HepG2 (cell line): ENCODE results near the gene SLC44A4. TPM values are rescaled to one million over a fixed set of nuclear protein-coding genes. Genes with fewer than 3 reads are reported as not detected.
"Not testable (repeated sequence)": the region's sequence is repeated elsewhere in the genome, so short reads cannot be mapped to it uniquely, and the experiment has no call there.

ENCODE experiments used
- ATAC-seq: fragments of 200-7000 bp; cut with Tn5 transposase; 3 replicates; pipeline ENCODE4 v1.9.1; 2020; ENCODE audit warnings: mild to moderate bottlenecking, moderate library complexity
- BruUV-seq: library from RNA; stranded (reverse); fragments of 400-500 nt; replicated peaks from 2 replicates; lab custom pipeline; 2021; lab: Mats Ljungman, UMichigan
- CTCF ChIA-PET: fragments of 300-600 bp; formaldehyde crosslinking; extraction: SDS; loops from one replicate; lab custom pipeline; 2021; ENCODE audit warnings: low total read pairs, inconsistent platforms, low intra/inter-chr PET ratio; lab: Yijun Ruan, JAX
- POLR2A ChIA-PET: fragments of 350-600 bp; sonication (Branson Sonifier 250); formaldehyde crosslinking; loops from one replicate; lab custom pipeline; 2020; ENCODE audit warnings: antibody characterized with exemption, inconsistent platforms; lab: Yijun Ruan, JAX
- DNase-seq: peaks from one replicate; pipeline ENCODE4 v3.0.0-alpha.2; 2015; ENCODE audit warnings: low spot score
- FAIRE-seq: peaks from 3 replicates; lab custom pipeline; 2011; peaks lifted over from hg19 to GRCh38; lab: Jason Lieb, UNC
- H2AFZ ChIP-seq: one replicate; pipeline ENCODE4 v1.6.1; 2011; ENCODE audit warnings: low read length, inconsistent platforms
- H3K27ac ChIP-seq: fragments of 300-600 bp; 3 replicates; pipeline ENCODE4 v1.8.0; 2011; ENCODE audit warnings: mixed run types, mild to moderate bottlenecking, mixed read lengths, low read length, inconsistent platforms; ENCODE audit not compliant: insufficient read depth; ENCODE audit errors: extremely low read length
- H3K27me3 ChIP-seq, 2 experiments: fragments of 200-600 bp in 1 of 2; 2 replicates in 1 of 2; 3 replicates in 1 of 2; pipeline versions ENCODE4 v1.6.0 to v1.8.0; 2011; ENCODE audit warnings: low read length in 2 of 2, mild to moderate bottlenecking in 2 of 2, moderate library complexity in 2 of 2, inconsistent platforms in 1 of 2; ENCODE audit not compliant: insufficient read depth in 2 of 2, control insufficient read depth in 1 of 2
- H3K36me3 ChIP-seq, 2 experiments: fragments of 200-600 bp in 1 of 2; replicated peaks in 1 of 2; 2 replicates in 1 of 2; 3 replicates in 1 of 2; pipeline versions ENCODE4 v1.5.1 to v1.8.0; 2011; ENCODE audit warnings: low read length in 2 of 2, inconsistent platforms in 1 of 2; ENCODE audit not compliant: insufficient read depth in 2 of 2, control insufficient read depth in 1 of 2
- H3K4me1 ChIP-seq: 2 replicates; pipeline ENCODE4 v1.5.1; 2012; ENCODE audit warnings: low read length, inconsistent platforms; ENCODE audit not compliant: insufficient read depth
- H3K4me2 ChIP-seq: 2 replicates; pipeline ENCODE4 v1.6.0; 2011; ENCODE audit warnings: low read depth, low read length, inconsistent platforms
- H3K4me3 ChIP-seq, 3 experiments: fragments of 200-600 bp in 1 of 3; sonication (generic), shearing (Covaris generic) in 1 of 3; replicated peaks in 1 of 3; 2 replicates each; pipeline ENCODE4 v1.5.1; 2011 to 2016; ENCODE audit warnings: low read length in 3 of 3, inconsistent platforms in 2 of 3, low read depth in 2 of 3, mild to moderate bottlenecking in 2 of 3, control low read depth in 1 of 3, mixed read lengths in 1 of 3; ENCODE audit not compliant: insufficient read depth in 1 of 3
- H3K79me2 ChIP-seq: one replicate; pipeline ENCODE4 v1.6.1; 2011; ENCODE audit warnings: low read length, inconsistent platforms; ENCODE audit not compliant: insufficient read depth
- H3K9ac ChIP-seq: 2 replicates; pipeline ENCODE4 v1.6.0; 2011; ENCODE audit warnings: mild to moderate bottlenecking, low read depth, low read length, inconsistent platforms; ENCODE audit not compliant: insufficient read depth
- H3K9me3 ChIP-seq: 2 replicates; pipeline ENCODE4 v1.5.1; 2012; ENCODE audit warnings: mild to moderate bottlenecking, low read length
- H4K20me1 ChIP-seq: 2 replicates; pipeline ENCODE4 v1.6.0; 2011; ENCODE audit warnings: inconsistent platforms, mild to moderate bottlenecking, low read length, moderate library complexity; ENCODE audit not compliant: insufficient read depth
- AGO1 ChIP-seq: fragments of 200-400 bp; formaldehyde crosslinking; IDR thresholded peaks from 2 replicates; pipeline ENCODE4 v1.6.1; 2017; ENCODE audit warnings: mild to moderate bottlenecking, low read depth, low read length, moderate library complexity; ENCODE audit not compliant: poor library complexity, severe bottlenecking
- EEA1 ChIP-seq: sonication (generic); formaldehyde crosslinking; IDR thresholded peaks from 2 replicates; pipeline ENCODE4 v1.5.1; 2020; ENCODE audit warnings: mild to moderate bottlenecking, missing genetic modification reagents, borderline replicate concordance
- ERF ChIP-seq: IDR thresholded peaks from 2 replicates; pipeline ENCODE4 v1.6.1; 2018; ENCODE audit warnings: missing biosample characterization, missing genetic modification reagents
- FOXK1 ChIP-seq: sonication (generic); formaldehyde crosslinking; IDR thresholded peaks from 2 replicates; pipeline ENCODE4 v1.4.0; 2020; ENCODE audit warnings: low read depth, missing genetic modification reagents, borderline replicate concordance
- HDAC1 ChIP-seq: sonication (generic); formaldehyde crosslinking; IDR thresholded peaks from 2 replicates; pipeline ENCODE4 v1.5.1; 2020; ENCODE audit warnings: mild to moderate bottlenecking, missing genetic modification reagents
- HMG20B ChIP-seq: conservative IDR thresholded peaks from 2 replicates; pipeline ENCODE4 v1.6.1; 2016; ENCODE audit warnings: missing genetic modification reagents, missing compliant biosample characterization
- KMT2B ChIP-seq: IDR thresholded peaks from 2 replicates; pipeline ENCODE4 v1.6.1; 2016; ENCODE audit warnings: missing genetic modification reagents, missing compliant biosample characterization
- SNAI1 ChIP-seq: sonication (generic); formaldehyde crosslinking; IDR thresholded peaks from 2 replicates; pipeline ENCODE4 v1.5.0; 2020; ENCODE audit warnings: mild to moderate bottlenecking, missing genetic modification reagents, borderline replicate concordance
- SOX5 ChIP-seq: IDR thresholded peaks from 2 replicates; pipeline ENCODE4 v1.6.1; 2016; ENCODE audit warnings: borderline replicate concordance
- STAG1 ChIP-seq: sonication (generic); formaldehyde crosslinking; IDR thresholded peaks from 2 replicates; pipeline ENCODE4 v1.4.0; 2020; ENCODE audit warnings: missing genetic modification reagents
- XRCC5 ChIP-seq: fragments of 200-400 bp; formaldehyde crosslinking; optimal IDR thresholded peaks from 2 replicates; pipeline ENCODE3; 2017; ENCODE audit warnings: mild to moderate bottlenecking, low read length
- YEATS2 ChIP-seq: sonication (generic); formaldehyde crosslinking; IDR thresholded peaks from 2 replicates; pipeline ENCODE4 v1.4.0; 2020; ENCODE audit warnings: missing genetic modification reagents, borderline replicate concordance
- ZNF121 ChIP-seq: sonication (generic); formaldehyde crosslinking; IDR thresholded peaks from 2 replicates; pipeline ENCODE4 v1.5.0; 2020; ENCODE audit warnings: mild to moderate bottlenecking, missing genetic modification reagents
- ZNF441 ChIP-seq: sonication (generic); formaldehyde crosslinking; IDR thresholded peaks from 2 replicates; pipeline ENCODE4 v1.7.0; 2021; ENCODE audit warnings: missing genetic modification reagents, borderline replicate concordance
- WGBS: methylation state at CpG from one replicate; pipeline ENCODE4 v1.1.6; 2017; ENCODE audit warnings: low lambda C conversion rate; 5-methylcytosine and 5-hydroxymethylcytosine counted together
- in situ Hi-C: cut with HindIII; loops from 2 replicates; pipeline ENCODE4 v1.10.0; 2017; ENCODE audit warnings: low pct_unique_long_range_greater_than_20kb; ENCODE audit not compliant: extremely low pct_ligation_motif_present
- intact Hi-C: fragments of 100-400 bp; cut with micrococcal nuclease; formaldehyde crosslinking; loops from one replicate; pipeline ENCODE4 v1.10.0; 2022; ENCODE audit not compliant: unreplicated experiment
- polyA plus RNA-seq, 8 experiments: library from polyadenylated mRNA; depleted of rRNA in 3 of 8; stranded (reverse) in 7 of 8; unstranded in 1 of 8; fragments of >200 nt; fragmentation: Illumina TruSeq in 4 of 8; extraction: Trizol in 4 of 8; gene quantifications; 2 replicates each; pipeline versions ENCODE4 v1.2.1 to v1.2.3, GENCODE V29; 2011 to 2016; ENCODE audit warnings: low read depth in 4 of 8, missing spikeins in 1 of 8, mixed read lengths in 1 of 8; ENCODE audit not compliant: insufficient read depth in 1 of 8
- total RNA-seq, 5 experiments: library from RNA; depleted of rRNA; stranded (reverse); fragments of >200 nt; fragmentation: Illumina TruSeq; extraction: Trizol; gene quantifications; 2 replicates each; pipeline ENCODE4 v1.2.3, GENCODE V29; 2016; ENCODE audit warnings: low read depth in 1 of 5

The SLC44A4 gene
- total and polyA plus RNA-seq, 2 of the 13 experiments (the other 11 are each of a cell fraction or from before 2014, with no cell fraction given): 3.5 to 5.9 TPM

- TF ChIP-seq STAG1 (CRISPR knock-in tag) (no peak), KMT2B (no peak), SOX5 (no peak), FOXK1 (CRISPR knock-in tag) (no peak), XRCC5 (no peak), HDAC1 (CRISPR knock-in tag) (peak; percentile 46), AGO1 (no peak), SNAI1 (no peak), YEATS2 (CRISPR knock-in tag) (no peak), HMG20B (CRISPR knock-in tag) (no peak), EEA1 (CRISPR knock-in tag) (0 out of 2 replicates have a peak, but pooled peaks have one; percentile 61)
- TF ChIP-seq, all 625 proteins: peak for 88
Observed at GRCh38 chr6:31821301-31822035, 57.3 kb downstream of the SLC44A4 start (continued).

- intact Hi-C loops, ATAC-seq, H4K20me1 ChIP-seq, FAIRE-seq, H3K27me3 ChIP-seq, H2AFZ ChIP-seq, H3K9me3 ChIP-seq, BruUV-seq, H3K36me3 ChIP-seq, CTCF ChIA-PET, in situ Hi-C loops, DNase-seq: not testable (repeated sequence)
- Histone ChIP-seq H3K27ac (peak overlapping the region; percentile 86), H3K4me2 (peak overlapping the region; percentile 76), H3K4me3 (peak overlapping the region in 1 of 3 experiments; percentile 45; a peak in 3 of 6 replicates), H3K4me1 (peaks cover 51% of the 10 kb centered on the region), H3K9ac (peak overlapping the region; percentile 72), H3K79me2 (peaks cover 27% of the 10 kb centered on the region)
- 68% methylated on average over 10 of the region's 10 CpGs for WGBS
- POLR2A ChIA-PET: interaction anchor here (0.7 to 6.9 kb wide), 14 partner anchors 11 to 169 kb away, joined by 3 to 66 read pairs (median 4); partner anchors contain the start of genes APOM, LSM2, VARS1 and VWA7
- TF ChIP-seq ZNF121: peak; percentile 62; the same call in 1 of the 2 replicates
- peak; percentile 7; the same call in 1 of the 2 replicates for TF ChIP-seq ERF (CRISPR knock-in tag)
- TF ChIP-seq ZNF441 (CRISPR knock-in tag): peak; percentile 56; the same call in 1 of the 2 replicates
- TF ChIP-seq AGO1: peak; percentile 14
Observed at GRCh38 chr6:31820399-31820798, 58.4 kb downstream of the SLC44A4 start.
